Memory B cell (primary cell): ENCODE measurements around the gene GLIS1.

Source experiments
- ATAC-seq: fragments of 150-1000 bp; cut with Tn5 transposase; 2 replicates; pipeline ENCODE4 v1.10.0; 2021; ENCODE audit warnings: low read depth, mild to moderate bottlenecking, moderate library complexity
- DNase-seq, 2 donors: peaks; one replicate each; pipeline ENCODE4 v3.0.0; 2022; ENCODE audit warnings: low spot score in 2 of 2
- H3K27ac Mint-ChIP-seq: one replicate; pipeline ENCODE4 v1.8.0; 2022; ENCODE audit warnings: mild to moderate bottlenecking, moderate library complexity, mixed read lengths
- H3K27me3 Mint-ChIP-seq: one replicate; pipeline ENCODE4 v1.8.0; 2022; ENCODE audit warnings: mixed read lengths
- H3K36me3 Mint-ChIP-seq: one replicate; pipeline ENCODE4 v1.8.0; 2022; ENCODE audit warnings: mild to moderate bottlenecking, mixed read lengths
- H3K4me1 Mint-ChIP-seq: one replicate; pipeline ENCODE4 v1.8.0; 2022; ENCODE audit warnings: mixed read lengths
- H3K4me3 Mint-ChIP-seq: one replicate; pipeline ENCODE4 v1.8.0; 2022; ENCODE audit warnings: mild to moderate bottlenecking, moderate library complexity, mixed read lengths
- H3K9me3 Mint-ChIP-seq: one replicate; pipeline ENCODE4 v1.8.0; 2022; ENCODE audit warnings: mixed read lengths

Gene GLIS1

DNA sequence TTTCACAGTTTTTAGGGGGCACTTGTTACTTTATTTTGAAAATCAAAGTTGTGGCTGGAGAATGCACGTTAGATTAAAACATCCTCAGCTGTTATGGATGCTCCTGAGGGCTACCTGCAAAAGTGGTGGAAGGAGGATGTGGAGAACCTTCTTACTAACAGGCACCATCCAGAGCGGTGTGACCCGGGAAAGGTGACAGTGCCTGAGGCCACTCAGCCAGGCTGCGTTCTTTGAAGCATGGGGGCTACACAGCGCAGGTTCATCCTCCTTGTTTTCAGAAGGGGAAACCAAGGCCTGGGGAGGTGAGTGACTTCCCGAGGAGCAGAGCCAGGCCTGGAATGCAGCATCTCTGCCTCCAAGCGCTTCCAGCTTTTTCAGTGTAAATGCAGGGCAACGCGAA, 255.8 kb downstream of the GLIS1 start:
- no peak for ATAC-seq
- no peak for DNase-seq
- no peak overlapping the region for H3K4me3 Mint-ChIP-seq
- peaks cover 2% of the 10 kb centered on the region for H3K4me1 Mint-ChIP-seq
- H3K9me3 Mint-ChIP-seq: no peaks in the 10 kb centered on the region
- H3K36me3 Mint-ChIP-seq: no peaks in the 10 kb centered on the region
- H3K27me3 Mint-ChIP-seq: peaks cover 18% of the 10 kb centered on the region
- H3K27ac Mint-ChIP-seq: no peak overlapping the region

DNA sequence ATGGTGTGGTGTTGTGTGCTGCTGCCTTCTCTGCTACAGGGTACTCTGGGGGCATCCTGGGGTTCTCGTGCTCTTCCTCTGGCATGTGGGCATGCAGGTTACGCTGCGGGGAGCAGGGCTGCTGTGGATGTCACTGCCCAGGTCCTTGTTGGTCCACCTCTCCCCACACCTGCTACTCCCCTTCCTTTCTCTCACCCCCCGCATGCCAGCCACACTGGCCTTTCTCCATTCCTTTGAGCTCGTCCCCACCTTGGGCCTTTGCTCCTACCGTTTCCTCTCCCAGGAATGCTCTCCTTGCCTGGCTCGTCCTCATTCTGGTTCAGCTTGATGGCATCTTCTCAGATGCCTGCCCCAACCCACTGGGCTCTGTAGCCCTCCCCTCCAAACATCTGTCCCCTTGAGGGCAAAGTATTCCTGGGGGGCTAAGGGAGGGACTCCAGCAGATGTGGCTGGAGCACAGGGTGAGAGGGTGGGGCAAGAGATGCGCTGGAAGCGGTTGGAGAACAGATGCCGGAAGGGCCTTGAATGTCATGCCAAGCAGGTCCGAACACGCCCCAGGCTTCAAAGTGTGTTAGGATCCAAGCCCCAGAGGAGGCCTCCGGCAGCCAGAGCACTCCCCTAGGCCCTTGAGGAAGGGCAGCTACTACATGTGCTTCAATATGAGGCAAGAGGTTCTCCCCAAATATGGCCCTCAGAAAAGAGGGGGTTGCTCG, 256.4 kb downstream of the GLIS1 start:
- DNase-seq: no peak
- no peaks in the 10 kb centered on the region for H3K9me3 Mint-ChIP-seq
- H3K4me1 Mint-ChIP-seq: peaks cover 2% of the 10 kb centered on the region
- H3K36me3 Mint-ChIP-seq: no peaks in the 10 kb centered on the region
- no peak overlapping the region for H3K27ac Mint-ChIP-seq
- ATAC-seq: no peak
- H3K27me3 Mint-ChIP-seq: peaks cover 18% of the 10 kb centered on the region
- H3K4me3 Mint-ChIP-seq: no peak overlapping the region

DNA sequence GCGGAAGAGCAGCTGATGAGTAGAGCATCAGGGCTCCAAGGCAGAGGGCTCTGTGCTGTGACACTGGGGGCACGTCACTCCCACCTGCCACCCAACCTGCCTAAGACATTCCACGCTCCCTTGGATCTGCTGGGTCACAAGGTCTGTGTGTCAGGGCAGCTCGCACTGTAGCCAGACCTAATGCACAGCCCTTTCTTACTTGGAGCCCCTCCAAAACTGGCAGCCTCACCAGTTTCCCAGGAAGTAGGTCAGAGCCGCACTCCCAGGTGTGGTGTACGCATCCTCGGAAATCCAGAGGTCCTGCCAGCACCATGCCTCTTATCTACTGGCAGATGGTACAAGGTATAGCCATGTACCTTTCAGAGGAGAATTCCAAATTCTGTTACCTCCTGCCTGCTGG, 257.5 kb downstream of the GLIS1 start:
- DNase-seq (no peak), ATAC-seq (no peak)
- H3K4me3 Mint-ChIP-seq: no peak overlapping the region
- no peak overlapping the region for H3K27ac Mint-ChIP-seq
- no peaks in the 10 kb centered on the region for H3K36me3 Mint-ChIP-seq
- no peaks in the 10 kb centered on the region for H3K9me3 Mint-ChIP-seq
- H3K27me3 Mint-ChIP-seq: peaks cover 17% of the 10 kb centered on the region
- peaks cover 2% of the 10 kb centered on the region for H3K4me1 Mint-ChIP-seq

GRCh38 chr1:53480678-53481077, 258.3 kb downstream of the GLIS1 start:
- H3K9me3 Mint-ChIP-seq: no peaks in the 10 kb centered on the region
- no peaks in the 10 kb centered on the region for H3K36me3 Mint-ChIP-seq
- ATAC-seq: no peak

GRCh38 chr1:53478502-53478818, 260.5 kb downstream of the GLIS1 start:
- ATAC-seq: no peak
- Mint-ChIP-seq H3K27ac (no peak overlapping the region), H3K4me1 (no peaks in the 10 kb centered on the region)

More at GRCh38 chr1:53480678-53481077, 258.3 kb downstream of the GLIS1 start:
- no peak overlapping the region for H3K4me3 Mint-ChIP-seq
- peaks cover 17% of the 10 kb centered on the region for H3K27me3 Mint-ChIP-seq
- DNase-seq: no peak
- no peak overlapping the region for H3K27ac Mint-ChIP-seq
- H3K4me1 Mint-ChIP-seq: peaks cover 2% of the 10 kb centered on the region

GRCh38 chr1:53477651-53478501, 261.1 kb downstream of the GLIS1 start:
- DNase-seq (no peak), ATAC-seq (no peak)
- Mint-ChIP-seq H3K4me1 (no peaks in the 10 kb centered on the region), H3K27me3 (peaks cover 6% of the 10 kb centered on the region), H3K9me3 (no peaks in the 10 kb centered on the region), H3K27ac (no peak overlapping the region), H3K4me3 (no peak overlapping the region), H3K36me3 (no peaks in the 10 kb centered on the region)

More at GRCh38 chr1:53478502-53478818, 260.5 kb downstream of the GLIS1 start:
- no peak for DNase-seq
- H3K9me3 Mint-ChIP-seq: no peaks in the 10 kb centered on the region
- H3K36me3 Mint-ChIP-seq: no peaks in the 10 kb centered on the region
- H3K4me3 Mint-ChIP-seq: no peak overlapping the region
- peaks cover 6% of the 10 kb centered on the region for H3K27me3 Mint-ChIP-seq

- Mint-ChIP-seq H3K27ac (no peak overlapping the region), H3K27me3 (peaks cover 5% of the 10 kb centered on the region), H3K4me1 (no peaks in the 10 kb centered on the region), H3K4me3 (no peak overlapping the region), H3K9me3 (no peaks in the 10 kb centered on the region), H3K36me3 (no peaks in the 10 kb centered on the region)
- DNase-seq (no peak), ATAC-seq (no peak)
Measured at GRCh38 chr1:53476579-53476978, 262.4 kb downstream of the GLIS1 start.

DNA sequence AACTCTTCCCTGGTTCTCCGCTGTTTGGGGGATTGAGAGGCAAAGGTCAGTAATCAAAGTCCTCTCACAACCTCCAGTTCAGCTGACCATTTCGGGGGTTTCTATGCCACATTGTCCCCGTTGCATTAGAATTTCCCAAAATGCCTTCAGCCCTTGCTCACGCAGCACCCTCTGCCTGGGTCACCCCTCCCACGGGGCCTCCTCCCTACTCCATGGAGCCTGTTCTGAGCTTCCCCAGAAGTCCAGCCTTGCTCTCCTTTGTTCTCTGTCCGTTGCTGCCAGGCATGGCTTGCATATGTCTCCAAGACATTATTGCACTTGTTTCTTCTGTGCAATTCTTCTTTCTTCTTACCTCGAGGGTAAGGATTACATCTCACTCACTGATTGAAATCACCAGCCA, 263.3 kb downstream of the GLIS1 start:
- Mint-ChIP-seq H3K36me3 (no peaks in the 10 kb centered on the region), H3K27ac (no peak overlapping the region), H3K27me3 (peaks cover 5% of the 10 kb centered on the region), H3K4me3 (no peak overlapping the region), H3K9me3 (no peaks in the 10 kb centered on the region), H3K4me1 (no peaks in the 10 kb centered on the region)
- ATAC-seq (no peak), DNase-seq (no peak)

- no peaks in the 10 kb centered on the region for H3K9me3 Mint-ChIP-seq
- H3K4me3 Mint-ChIP-seq: no peak overlapping the region
- DNase-seq (no peak), ATAC-seq (no peak)
- H3K36me3 Mint-ChIP-seq: no peaks in the 10 kb centered on the region
- no peaks in the 10 kb centered on the region for H3K4me1 Mint-ChIP-seq
- H3K27me3 Mint-ChIP-seq: peaks cover 4% of the 10 kb centered on the region
- no peak overlapping the region for H3K27ac Mint-ChIP-seq
Measured at GRCh38 chr1:53473463-53473862, 265.5 kb downstream of the GLIS1 start.

DNA sequence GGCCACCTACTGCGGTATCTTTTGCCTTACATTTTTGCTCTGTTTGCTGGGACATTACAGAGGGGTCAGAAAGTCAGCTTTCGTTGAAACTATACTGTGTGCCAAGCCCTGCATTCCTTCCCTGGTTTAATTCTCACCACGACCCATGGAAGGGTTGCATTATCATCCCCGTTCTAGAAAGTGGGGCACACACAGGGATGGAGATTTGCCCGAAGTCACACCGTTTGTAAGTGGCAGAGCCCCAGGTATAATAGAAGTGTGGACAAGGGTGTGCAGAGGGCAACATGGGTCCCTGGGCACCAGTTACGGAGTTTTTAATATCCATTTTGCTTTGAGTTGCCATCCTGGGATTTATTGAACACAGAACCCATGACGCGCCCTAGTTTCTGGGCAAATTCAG, 268.0 kb downstream of the GLIS1 start:
- Mint-ChIP-seq H3K4me1 (peaks cover 4% of the 10 kb centered on the region), H3K27ac (no peak overlapping the region), H3K9me3 (no peaks in the 10 kb centered on the region), H3K27me3 (peaks cover 4% of the 10 kb centered on the region), H3K4me3 (no peak overlapping the region), H3K36me3 (no peaks in the 10 kb centered on the region)
- DNase-seq (no peak), ATAC-seq (no peak)

GRCh38 chr1:53470584-53470983, 268.4 kb downstream of the GLIS1 start:
- DNase-seq (no peak), ATAC-seq (no peak)
- peaks cover 4% of the 10 kb centered on the region for H3K27me3 Mint-ChIP-seq
- no peak overlapping the region for H3K4me3 Mint-ChIP-seq
- H3K9me3 Mint-ChIP-seq: no peaks in the 10 kb centered on the region
- H3K27ac Mint-ChIP-seq: no peak overlapping the region
- peaks cover 4% of the 10 kb centered on the region for H3K4me1 Mint-ChIP-seq
- H3K36me3 Mint-ChIP-seq: no peaks in the 10 kb centered on the region

- H3K4me3 Mint-ChIP-seq: no peak overlapping the region
- peaks cover 4% of the 10 kb centered on the region for H3K4me1 Mint-ChIP-seq
- H3K36me3 Mint-ChIP-seq: no peaks in the 10 kb centered on the region
- no peak overlapping the region for H3K27ac Mint-ChIP-seq
- H3K27me3 Mint-ChIP-seq: peaks cover 4% of the 10 kb centered on the region
- ATAC-seq (no peak), DNase-seq (no peak)
- H3K9me3 Mint-ChIP-seq: no peaks in the 10 kb centered on the region
Measured at GRCh38 chr1:53470155-53470554, 268.8 kb downstream of the GLIS1 start.

GRCh38 chr1:53469373-53469772, 269.6 kb downstream of the GLIS1 start:
- Mint-ChIP-seq H3K9me3 (no peaks in the 10 kb centered on the region), H3K27ac (no peak overlapping the region), H3K4me1 (peaks cover 4% of the 10 kb centered on the region), H3K36me3 (no peaks in the 10 kb centered on the region), H3K4me3 (no peak overlapping the region), H3K27me3 (peaks cover 6% of the 10 kb centered on the region)
- no peak for ATAC-seq
- DNase-seq: no peak

- no peak overlapping the region for H3K4me3 Mint-ChIP-seq
- H3K27me3 Mint-ChIP-seq: peaks cover 6% of the 10 kb centered on the region
- H3K27ac Mint-ChIP-seq: no peak overlapping the region
- H3K36me3 Mint-ChIP-seq: no peaks in the 10 kb centered on the region
- ATAC-seq (no peak), DNase-seq (no peak)
- H3K9me3 Mint-ChIP-seq: no peaks in the 10 kb centered on the region
- H3K4me1 Mint-ChIP-seq: peaks cover 4% of the 10 kb centered on the region
Measured at GRCh38 chr1:53468374-53468773, 270.6 kb downstream of the GLIS1 start.

DNA sequence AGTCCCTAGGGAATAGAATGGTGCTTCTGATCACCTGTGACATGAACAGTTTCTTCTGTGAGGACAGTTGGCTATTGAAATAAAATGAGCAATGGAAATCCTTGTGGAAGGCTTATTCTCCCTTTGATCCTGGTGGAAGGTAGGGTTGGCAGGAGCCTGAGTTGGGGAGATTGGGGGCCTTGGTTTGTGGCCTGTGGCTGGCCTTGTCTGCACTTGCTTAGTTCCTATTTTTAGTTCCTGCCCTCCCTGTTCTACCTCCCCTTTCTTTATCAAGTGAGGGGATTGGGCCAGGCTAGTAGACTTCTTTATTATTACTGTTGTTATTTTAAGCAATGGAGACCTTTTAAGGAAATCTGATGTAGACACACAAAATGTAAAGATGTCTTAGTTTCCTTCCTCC, 271.6 kb downstream of the GLIS1 start:
- DNase-seq (no peak), ATAC-seq (no peak)
- Mint-ChIP-seq H3K4me3 (no peak overlapping the region), H3K36me3 (no peaks in the 10 kb centered on the region), H3K9me3 (no peaks in the 10 kb centered on the region), H3K27ac (no peak overlapping the region), H3K27me3 (peaks cover 6% of the 10 kb centered on the region), H3K4me1 (peaks cover 4% of the 10 kb centered on the region)
